Astrocyte (in vitro differentiated cells and primary cell): ENCODE measurements around the gene ANGPTL5. TPM values are rescaled to one million over a fixed set of nuclear protein-coding genes. Genes with fewer than 3 reads are reported as not detected.

Experiments
- DNase-seq: peaks from one replicate; pipeline ENCODE4 v3.0.0-alpha.2; 2010; ENCODE audit warnings: low read depth
- FAIRE-seq: peaks from 2 replicates; lab custom pipeline; 2011; peaks lifted over from hg19 to GRCh38; lab: Jason Lieb, UNC
- H2AFZ ChIP-seq: 2 replicates; pipeline ENCODE4 v1.6.0; 2012; ENCODE audit warnings: low read depth, low read length, inconsistent platforms
- H3K27ac ChIP-seq: 2 replicates; pipeline ENCODE4 v1.5.1; 2011; ENCODE audit warnings: low read depth, low read length, inconsistent platforms
- H3K27me3 ChIP-seq: 2 replicates; pipeline ENCODE4 v1.6.0; 2011; ENCODE audit warnings: low read length, inconsistent platforms; ENCODE audit not compliant: insufficient read depth
- H3K36me3 ChIP-seq: 2 replicates; pipeline ENCODE4 v1.5.1; 2011; ENCODE audit warnings: low read length, inconsistent platforms; ENCODE audit not compliant: insufficient read depth
- H3K4me1 ChIP-seq: 2 replicates; pipeline ENCODE4 v1.5.1; 2011; ENCODE audit warnings: low read length, inconsistent platforms; ENCODE audit not compliant: insufficient read depth
- H3K4me2 ChIP-seq: 2 replicates; pipeline ENCODE4 v1.6.0; 2012; ENCODE audit warnings: low read length, inconsistent platforms
- H3K4me3 ChIP-seq: 2 replicates; pipeline ENCODE4 v1.5.1; 2011; ENCODE audit warnings: low read depth, mild to moderate bottlenecking, low read length, inconsistent platforms; ENCODE audit not compliant: insufficient read depth
- H3K79me2 ChIP-seq: 2 replicates; pipeline ENCODE4 v1.6.0; 2012; ENCODE audit warnings: mild to moderate bottlenecking, low read length, inconsistent platforms; ENCODE audit not compliant: insufficient read depth
- H3K9ac ChIP-seq: 2 replicates; pipeline ENCODE4 v1.6.0; 2012; ENCODE audit warnings: mild to moderate bottlenecking, low read length, inconsistent platforms
- H3K9me3 ChIP-seq: 2 replicates; pipeline ENCODE4 v1.5.1; 2012; ENCODE audit warnings: low read depth, mild to moderate bottlenecking, low read length, inconsistent platforms; ENCODE audit not compliant: insufficient read depth
- H4K20me1 ChIP-seq: 2 replicates; pipeline ENCODE4 v1.6.0; 2012; ENCODE audit warnings: low read length, inconsistent platforms; ENCODE audit not compliant: insufficient read depth
- H3K27ac Mint-ChIP-seq: one replicate; pipeline ENCODE4 v1.8.0; 2021; ENCODE audit warnings: mild to moderate bottlenecking, mixed read lengths; ENCODE audit not compliant: unreplicated experiment
- H3K27me3 Mint-ChIP-seq: one replicate; pipeline ENCODE4 v1.8.0; 2021; ENCODE audit warnings: low read depth, mixed read lengths; ENCODE audit not compliant: unreplicated experiment
- H3K36me3 Mint-ChIP-seq: one replicate; pipeline ENCODE4 v1.8.0; 2021; ENCODE audit warnings: low read depth, mixed read lengths; ENCODE audit not compliant: unreplicated experiment
- H3K4me1 Mint-ChIP-seq: one replicate; pipeline ENCODE4 v1.8.0; 2021; ENCODE audit warnings: low read depth, mixed read lengths; ENCODE audit not compliant: unreplicated experiment
- H3K4me3 Mint-ChIP-seq: one replicate; pipeline ENCODE4 v1.8.0; 2021; ENCODE audit warnings: mild to moderate bottlenecking, moderate library complexity, mixed read lengths; ENCODE audit not compliant: unreplicated experiment
- H3K9me3 Mint-ChIP-seq: one replicate; pipeline ENCODE4 v1.8.0; 2021; ENCODE audit warnings: mild to moderate bottlenecking, mixed read lengths; ENCODE audit not compliant: unreplicated experiment
- EZH2 ChIP-seq: IDR thresholded peaks from 2 replicates; pipeline ENCODE4 v1.6.1; 2012; ENCODE audit warnings: mild to moderate bottlenecking, low read length, inconsistent platforms; ENCODE audit not compliant: insufficient read depth
- total RNA-seq: library from RNA; stranded (reverse); gene quantifications from 2 replicates; pipeline ENCODE4 v1.2.1, GENCODE V29; 2021
- TF ChIP-seq, protein P1 (sequence below): IDR thresholded peaks from 2 replicates; pipeline ENCODE4 v1.5.1; 2011; ENCODE audit warnings: low read depth, mild to moderate bottlenecking, inconsistent platforms, low read length, moderate library complexity; ENCODE audit not compliant: insufficient read depth

ANGPTL5 gene
- total RNA-seq, 1 donor from 2014 or later: not detected

GRCh38 chr11:101945448-101945847 lies 29.1 kb upstream of the ANGPTL5 start:
- H3K36me3 Mint-ChIP-seq: no peaks in the 10 kb centered on the region
- Histone ChIP-seq H3K9ac (no peak overlapping the region), H3K27ac (no peak overlapping the region), H3K9me3 (no peaks in the 10 kb centered on the region), H3K27me3 (no peaks in the 10 kb centered on the region), H3K79me2 (no peaks in the 10 kb centered on the region), H3K36me3 (no peaks in the 10 kb centered on the region), H3K4me3 (no peak overlapping the region), H2AFZ (no peak overlapping the region), H3K4me2 (no peak overlapping the region), H3K4me1 (no peaks in the 10 kb centered on the region), H4K20me1 (no peaks in the 10 kb centered on the region)
- no peaks in the 10 kb centered on the region for H3K4me1 Mint-ChIP-seq
- TF ChIP-seq EZH2: no peak
- TF ChIP-seq, protein P1, sequence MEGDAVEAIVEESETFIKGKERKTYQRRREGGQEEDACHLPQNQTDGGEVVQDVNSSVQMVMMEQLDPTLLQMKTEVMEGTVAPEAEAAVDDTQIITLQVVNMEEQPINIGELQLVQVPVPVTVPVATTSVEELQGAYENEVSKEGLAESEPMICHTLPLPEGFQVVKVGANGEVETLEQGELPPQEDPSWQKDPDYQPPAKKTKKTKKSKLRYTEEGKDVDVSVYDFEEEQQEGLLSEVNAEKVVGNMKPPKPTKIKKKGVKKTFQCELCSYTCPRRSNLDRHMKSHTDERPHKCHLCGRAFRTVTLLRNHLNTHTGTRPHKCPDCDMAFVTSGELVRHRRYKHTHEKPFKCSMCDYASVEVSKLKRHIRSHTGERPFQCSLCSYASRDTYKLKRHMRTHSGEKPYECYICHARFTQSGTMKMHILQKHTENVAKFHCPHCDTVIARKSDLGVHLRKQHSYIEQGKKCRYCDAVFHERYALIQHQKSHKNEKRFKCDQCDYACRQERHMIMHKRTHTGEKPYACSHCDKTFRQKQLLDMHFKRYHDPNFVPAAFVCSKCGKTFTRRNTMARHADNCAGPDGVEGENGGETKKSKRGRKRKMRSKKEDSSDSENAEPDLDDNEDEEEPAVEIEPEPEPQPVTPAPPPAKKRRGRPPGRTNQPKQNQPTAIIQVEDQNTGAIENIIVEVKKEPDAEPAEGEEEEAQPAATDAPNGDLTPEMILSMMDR: no peak
- FAIRE-seq (no peak), DNase-seq (no peak)
- no peak overlapping the region for H3K27ac Mint-ChIP-seq
- no peak overlapping the region for H3K4me3 Mint-ChIP-seq
- H3K9me3 Mint-ChIP-seq: no peaks in the 10 kb centered on the region
- no peaks in the 10 kb centered on the region for H3K27me3 Mint-ChIP-seq

- Mint-ChIP-seq H3K27me3 (no peaks in the 10 kb centered on the region), H3K4me1 (no peaks in the 10 kb centered on the region), H3K4me3 (no peak overlapping the region), H3K9me3 (no peaks in the 10 kb centered on the region), H3K27ac (no peak overlapping the region), H3K36me3 (no peaks in the 10 kb centered on the region)
- Histone ChIP-seq H3K4me3 (no peak overlapping the region), H3K9me3 (no peaks in the 10 kb centered on the region), H3K79me2 (no peaks in the 10 kb centered on the region), H3K9ac (no peak overlapping the region), H3K27ac (no peak overlapping the region), H4K20me1 (no peaks in the 10 kb centered on the region), H3K27me3 (no peaks in the 10 kb centered on the region), H2AFZ (no peak overlapping the region), H3K36me3 (no peaks in the 10 kb centered on the region), H3K4me1 (no peaks in the 10 kb centered on the region), H3K4me2 (no peak overlapping the region)
- FAIRE-seq (no peak), DNase-seq (no peak)
- TF ChIP-seq EZH2: no peak
- TF ChIP-seq, protein P1: no peak
Observed at GRCh38 chr11:101944923-101945322, 28.6 kb upstream of the ANGPTL5 start.

DNA sequence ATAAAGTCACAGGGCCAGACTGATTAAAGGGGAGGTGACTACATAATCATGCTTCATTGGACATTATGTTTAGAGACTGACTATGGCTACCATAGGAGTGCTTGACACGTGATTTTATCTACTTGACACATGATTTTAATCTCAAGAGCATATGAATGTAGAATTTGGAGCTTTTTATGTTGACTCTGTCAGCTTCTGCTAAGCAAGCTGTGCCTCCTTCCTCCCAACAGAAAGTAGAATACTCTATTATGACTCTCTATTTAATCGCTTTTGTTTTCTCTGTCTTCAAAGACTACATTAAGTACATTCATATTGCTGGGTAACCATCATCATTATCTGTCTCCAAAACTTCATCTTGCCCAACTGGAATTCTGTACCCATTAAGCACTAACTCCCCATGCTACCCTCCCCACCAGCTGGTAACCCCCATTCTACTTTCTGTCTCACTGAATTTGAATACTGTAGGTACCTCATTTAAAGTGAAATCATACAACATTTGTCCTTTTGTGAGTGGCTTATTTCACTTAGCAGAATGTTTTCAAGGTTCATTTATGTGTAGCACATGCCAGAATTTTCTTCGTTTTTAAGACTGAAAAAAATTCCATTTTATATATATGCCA lies 24.7 kb upstream of the ANGPTL5 start:
- Histone ChIP-seq H3K9me3 (no peaks in the 10 kb centered on the region), H3K4me3 (no peak overlapping the region), H4K20me1 (no peaks in the 10 kb centered on the region), H3K9ac (no peak overlapping the region), H2AFZ (no peak overlapping the region), H3K79me2 (no peaks in the 10 kb centered on the region), H3K27ac (no peak overlapping the region), H3K27me3 (no peaks in the 10 kb centered on the region), H3K4me2 (no peak overlapping the region), H3K4me1 (no peaks in the 10 kb centered on the region), H3K36me3 (no peaks in the 10 kb centered on the region)
- no peaks in the 10 kb centered on the region for H3K9me3 Mint-ChIP-seq
- no peak overlapping the region for H3K4me3 Mint-ChIP-seq
- no peak for FAIRE-seq
- no peak overlapping the region for H3K27ac Mint-ChIP-seq
- no peaks in the 10 kb centered on the region for H3K36me3 Mint-ChIP-seq
- no peaks in the 10 kb centered on the region for H3K27me3 Mint-ChIP-seq
- H3K4me1 Mint-ChIP-seq: no peaks in the 10 kb centered on the region
- DNase-seq: no peak
- TF ChIP-seq EZH2: no peak
- TF ChIP-seq, protein P1: no peak
